DMS53 treated with DMSO at 0.1 percent for 48 hours (cell line): ENCODE results near the gene RNPEP.
"Not testable (repeated sequence)": the region's sequence is repeated elsewhere in the genome, so short reads cannot be mapped to it uniquely, and the experiment has no call there.

Experiments
- DNase-seq: peaks from one replicate; lab custom pipeline; 2025; ENCODE audit not compliant: unreplicated experiment; lab: John Stamatoyannopoulos, UW

Gene RNPEP

DNA sequence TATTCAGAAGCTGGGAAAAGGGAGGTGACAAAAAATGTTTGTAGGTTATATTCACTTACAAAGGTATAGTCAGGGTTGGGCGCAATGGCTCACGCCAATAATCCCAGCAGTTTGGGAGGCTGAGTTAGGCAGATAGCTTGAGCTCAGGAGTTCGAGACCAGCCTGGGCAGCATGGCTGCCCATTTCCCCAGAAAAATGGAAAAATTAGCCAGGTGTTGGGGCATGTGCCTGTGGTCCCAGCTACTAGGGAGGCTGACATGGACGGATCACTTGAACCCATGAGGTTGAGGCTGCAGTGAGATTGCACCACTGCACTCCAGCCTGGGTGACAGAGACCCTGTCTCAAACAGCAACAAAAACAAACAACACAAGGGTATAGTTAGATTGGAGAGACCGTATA, 24.1 kb upstream of the RNPEP start:
- DNase-seq, result no peak

DNA sequence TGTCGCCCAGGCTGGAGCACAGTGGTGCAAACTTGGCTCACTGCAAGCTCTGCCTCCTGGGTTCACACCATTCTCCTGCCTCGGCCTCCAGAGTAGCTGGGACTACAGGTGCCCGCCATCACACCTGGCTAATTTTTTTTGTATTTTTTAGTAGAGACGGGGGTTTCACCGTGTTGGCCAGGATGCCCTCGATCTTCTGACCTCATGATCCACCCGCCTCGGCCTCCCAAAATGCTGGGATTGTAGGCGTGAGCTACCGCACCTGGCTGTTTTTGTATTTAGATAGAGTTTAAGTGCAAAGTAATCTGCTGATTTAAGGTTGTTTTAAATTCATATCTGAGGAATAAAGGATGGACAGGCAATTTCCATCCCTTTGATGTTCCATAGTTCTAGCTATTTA, 20.1 kb upstream of the RNPEP start:
- not testable (repeated sequence) for DNase-seq

DNA sequence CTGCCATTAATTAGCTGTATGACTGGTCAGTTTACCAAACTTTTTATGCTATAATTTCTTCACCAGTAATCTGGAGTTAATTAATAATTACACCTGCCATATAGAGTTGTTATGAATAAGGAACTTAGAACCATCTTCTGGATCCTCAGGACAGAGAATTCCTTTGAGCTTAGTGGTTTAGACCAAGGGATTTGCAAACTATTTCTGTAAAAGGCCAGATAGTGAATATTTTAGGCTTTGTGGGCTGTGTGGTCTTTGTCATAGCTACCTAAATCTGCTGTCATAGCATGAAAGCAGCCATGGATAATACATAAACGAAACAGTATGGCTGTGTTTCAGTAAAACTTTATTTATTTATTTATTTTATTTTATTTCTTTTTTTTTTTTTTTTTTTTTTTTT, 18.2 kb upstream of the RNPEP start:
- DNase-seq, result no peak

- no peak for DNase-seq
These were observed 16.3 kb upstream of the RNPEP start for GRCh38 chr1:201966171-201966570.

- no peak for DNase-seq
These were observed 14.1 kb upstream of the RNPEP start for GRCh38 chr1:201968202-201968925.

GRCh38 chr1:201970334-201971159, 11.9 kb upstream of the RNPEP start:
- no peak for DNase-seq

GRCh38 chr1:201982082-201982622, 296 bp upstream of the RNPEP start:
- DNase-seq, result no peak

DNA sequence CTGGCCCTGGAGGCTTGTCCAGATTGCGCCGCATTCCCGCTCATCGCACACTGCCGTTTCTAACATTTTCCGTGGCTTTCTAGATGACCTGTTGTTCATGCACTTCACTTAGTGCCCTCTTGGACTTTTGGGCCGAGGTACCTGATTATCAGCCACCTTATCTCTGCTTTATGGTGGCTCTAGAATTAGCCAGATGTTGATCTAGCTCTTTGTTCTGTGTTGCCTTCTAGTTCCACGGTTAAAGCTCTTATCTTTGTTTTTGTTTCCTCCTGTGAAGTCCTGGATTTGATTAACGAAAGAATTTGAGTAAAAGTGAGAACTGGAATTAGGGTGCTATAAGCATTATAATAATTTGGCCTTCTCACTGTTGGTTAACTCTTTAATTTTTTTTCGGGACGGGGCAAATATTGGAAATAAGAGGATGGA, 945 bp downstream of the RNPEP start:
- peak; percentile 50 for DNase-seq

DNA sequence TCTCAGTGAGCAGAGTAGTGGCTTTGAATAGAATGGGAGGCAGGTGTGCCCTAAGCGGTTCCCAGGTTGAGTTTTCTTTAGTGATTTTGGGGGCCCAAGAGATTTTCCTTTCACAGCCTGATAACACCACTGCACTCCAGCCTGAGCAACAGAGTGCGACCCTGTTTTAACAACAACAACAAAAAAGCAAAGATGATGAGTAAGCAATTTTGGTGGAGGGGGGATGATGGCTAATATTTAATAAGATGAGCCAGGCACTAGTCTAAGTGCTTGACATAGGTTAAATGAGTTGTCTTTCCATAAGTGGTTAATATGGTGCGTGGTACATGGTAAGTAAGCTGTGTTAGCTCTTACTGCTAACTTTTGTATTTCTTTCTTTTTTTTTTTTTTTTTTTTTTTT, 2.0 kb downstream of the RNPEP start:
- DNase-seq, result no peak

- no peak for DNase-seq
These were observed 2.9 kb downstream of the RNPEP start for GRCh38 chr1:201985355-201985754.

DNA sequence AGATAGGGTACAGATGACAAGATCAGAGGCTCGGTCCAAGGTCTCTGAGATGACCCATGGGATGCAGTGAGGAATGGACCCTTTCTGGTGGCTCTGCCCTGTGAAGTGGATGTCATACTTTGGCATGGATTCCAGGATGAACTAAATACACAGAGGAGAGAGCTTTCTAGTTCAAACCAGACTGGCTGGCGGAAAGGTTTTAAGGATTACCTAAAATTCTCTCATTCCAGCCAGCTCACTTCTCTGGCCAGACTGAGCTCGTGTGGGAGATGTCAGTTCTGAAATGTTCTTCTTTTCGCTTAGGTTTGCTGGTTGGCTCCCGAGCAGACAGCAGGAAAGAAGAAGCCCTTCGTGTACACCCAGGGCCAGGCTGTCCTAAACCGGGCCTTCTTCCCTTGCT, 6.2 kb downstream of the RNPEP start:
- no peak for DNase-seq

DNA sequence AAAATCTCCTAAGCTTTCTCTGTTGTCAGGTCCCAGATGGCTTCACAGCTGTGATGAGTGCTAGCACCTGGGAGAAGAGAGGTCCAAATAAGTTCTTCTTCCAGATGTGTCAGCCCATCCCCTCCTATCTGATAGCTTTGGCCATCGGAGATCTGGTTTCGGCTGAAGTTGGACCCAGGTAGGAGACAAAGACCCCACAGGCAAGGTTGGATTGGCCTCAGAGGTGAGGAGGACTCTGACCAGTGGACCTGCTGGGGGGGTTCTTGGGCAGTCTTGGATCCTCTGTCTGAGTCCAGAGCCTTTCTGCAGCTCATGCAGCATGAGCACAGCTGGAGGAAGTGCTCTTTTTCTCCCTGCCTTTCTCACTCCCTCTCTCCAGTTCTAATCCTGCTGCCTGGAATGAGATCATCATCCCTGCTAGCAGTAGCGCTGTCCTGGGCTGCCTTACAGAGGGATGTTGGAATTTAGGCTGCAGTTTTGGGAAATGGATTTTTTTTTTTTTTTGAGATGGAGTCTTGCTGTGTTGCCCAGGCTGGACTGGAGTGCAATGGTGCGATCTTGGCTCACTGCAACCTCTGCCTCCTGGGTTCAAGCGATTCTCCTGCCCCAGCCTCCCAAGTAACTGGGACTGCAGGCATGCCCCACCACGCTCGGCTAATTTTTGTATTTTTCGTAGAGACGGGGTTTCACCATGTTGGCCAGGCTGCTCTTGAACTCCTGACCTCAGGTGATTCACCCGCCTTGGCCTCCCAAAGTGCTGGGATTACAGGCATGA, 7.1 kb downstream of the RNPEP start:
- DNase-seq, result no peak

DNA sequence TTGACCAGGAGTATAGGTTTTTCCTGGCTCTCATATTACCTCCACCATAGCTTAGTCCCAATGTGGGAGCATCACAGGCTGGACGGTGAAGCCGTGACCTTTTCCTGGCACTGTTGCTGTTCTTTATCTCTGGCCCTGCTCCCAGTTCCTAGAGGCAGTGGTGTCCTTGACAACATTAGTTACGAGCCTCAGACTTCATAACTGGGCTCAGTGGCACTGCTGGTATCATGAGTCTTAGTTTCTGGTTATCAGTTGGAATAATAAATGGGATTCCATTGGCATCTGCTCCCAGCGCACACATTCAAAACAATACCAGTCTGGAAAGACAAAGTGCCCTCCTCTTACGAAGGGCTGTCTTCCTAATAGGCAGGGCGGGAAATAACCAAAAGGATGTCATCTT, 8.0 kb downstream of the RNPEP start:
- DNase-seq, result no peak

DNA sequence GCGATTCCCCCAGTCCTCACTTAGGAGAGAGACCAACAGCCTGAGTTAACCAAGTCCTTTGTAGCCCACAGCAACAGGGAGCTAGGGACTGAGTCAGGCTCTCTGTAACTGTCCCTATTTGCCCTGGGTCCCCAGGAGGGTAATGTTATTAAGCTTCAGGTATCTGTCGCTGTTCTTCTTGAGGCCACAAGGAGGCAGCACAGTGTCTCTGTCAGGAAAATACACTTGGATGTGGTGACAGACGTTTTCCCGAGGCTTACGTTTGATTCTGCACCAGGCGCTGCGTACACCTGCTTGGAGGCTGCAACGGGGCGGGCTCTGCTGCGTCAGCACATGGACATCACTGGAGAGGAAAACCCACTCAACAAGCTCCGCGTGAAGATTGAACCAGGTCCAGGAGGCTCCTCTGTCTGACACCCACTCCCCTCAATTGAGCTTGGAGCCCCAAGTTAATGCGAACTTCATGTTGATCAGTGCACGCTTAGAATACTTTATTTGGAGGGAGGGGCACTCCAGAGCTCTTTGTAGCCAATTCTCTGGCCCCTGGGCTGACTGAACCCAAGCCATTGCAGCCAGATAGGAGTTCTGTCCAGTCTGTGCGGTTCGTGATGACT, 17.3 kb downstream of the RNPEP start:
- DNase-seq, result peak; percentile 97

GRCh38 chr1:202002507-202002906, 20.1 kb downstream of the RNPEP start:
- DNase-seq, result no peak

GRCh38 chr1:202004711-202005110, 22.3 kb downstream of the RNPEP start:
- DNase-seq, result no peak

- DNase-seq, result no peak
These were observed 23.5 kb downstream of the RNPEP start for GRCh38 chr1:202005958-202006357.

GRCh38 chr1:202007304-202007703, 24.9 kb downstream of the RNPEP start:
- no peak for DNase-seq

DNA sequence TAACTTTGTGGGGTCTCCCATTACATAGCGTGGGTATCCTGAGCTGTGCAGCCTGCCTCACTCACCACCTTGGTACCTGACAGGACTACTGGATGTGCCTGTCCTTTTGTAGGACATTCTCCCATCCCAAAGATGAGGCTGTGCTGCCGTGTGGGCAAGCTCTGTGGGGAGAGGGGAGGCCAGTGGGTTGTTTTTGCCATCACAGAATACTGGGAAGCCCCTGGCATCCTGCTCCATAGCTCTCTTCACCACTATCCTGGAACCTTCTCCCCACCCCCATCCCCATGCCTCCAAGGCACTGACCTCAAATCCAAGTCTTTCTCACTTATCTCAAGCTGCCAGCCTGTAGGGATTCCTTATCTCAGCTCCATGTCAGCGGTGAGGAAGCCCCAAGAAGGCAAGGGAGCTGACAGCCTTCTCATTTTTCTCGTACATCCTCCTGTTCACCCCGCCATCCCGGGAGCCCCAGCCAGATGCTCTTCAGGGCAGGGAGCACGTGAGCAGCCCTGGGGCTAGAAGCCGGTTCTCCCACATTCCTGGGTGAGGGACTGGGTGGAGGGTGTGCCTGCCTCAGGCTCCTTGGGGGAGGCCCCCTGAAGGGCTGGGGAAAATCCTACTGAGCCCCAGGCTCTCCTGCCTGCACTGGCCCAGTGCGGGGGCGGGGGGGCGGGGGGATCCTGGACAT, 25.5 kb downstream of the RNPEP start:
- DNase-seq, result peak; percentile 94
